Stimulated activated CD8-positive, alpha-beta memory T cell treated with anti-CD3 and anti-CD28 coated beads, Interleukin-4, amount 100 ng/mL, for 4 hours (primary cell): ENCODE measurements around the gene C18orf32.
"Not testable (repeated sequence)": the region's sequence is repeated elsewhere in the genome, so short reads cannot be mapped to it uniquely, and the experiment has no call there.

ENCODE experiments used
- DNase-seq, 2 donors: peaks; one replicate each; pipeline ENCODE4 v3.0.0-alpha.2; 2020; ENCODE audit warnings: low read depth in 2 of 2, low spot score in 1 of 2

C18orf32 gene

GRCh38 chr18:49503931-49504330 lies 16.9 kb upstream of the C18orf32 start:
- no peak for DNase-seq

DNA sequence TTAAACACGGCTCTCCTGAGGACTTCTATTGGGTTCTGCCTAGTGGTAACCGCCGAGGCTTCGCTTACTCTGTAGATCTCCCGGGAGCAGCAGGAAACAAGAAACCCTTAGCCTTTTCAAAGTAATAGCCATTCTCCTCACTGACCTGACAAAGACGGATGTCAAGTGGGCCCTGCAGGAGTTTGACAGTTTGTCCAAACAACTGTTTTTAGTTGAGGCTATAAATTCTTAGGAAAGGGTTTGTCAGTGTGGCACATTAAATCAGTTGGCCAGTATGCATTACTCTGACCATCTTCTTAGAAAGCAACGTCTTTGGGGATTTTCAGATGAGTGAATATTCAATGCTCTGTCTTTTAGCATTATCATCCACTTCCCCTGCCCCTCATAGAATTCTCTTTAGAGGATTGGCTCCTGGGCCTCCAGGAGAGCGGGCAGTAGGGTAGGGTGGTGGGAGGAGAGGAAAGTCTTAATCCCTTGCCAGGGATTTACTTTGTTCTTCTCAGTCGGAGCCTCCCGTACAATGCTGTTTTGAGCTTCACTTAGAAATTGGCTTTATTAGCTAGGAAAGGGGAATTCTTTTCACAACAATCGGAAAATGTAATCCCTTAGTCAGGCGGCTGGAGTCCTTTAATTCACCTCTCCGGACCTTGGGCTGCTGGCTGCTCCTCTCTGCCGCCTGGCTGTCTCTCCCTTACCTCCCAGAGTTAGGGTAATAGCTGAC lies 13.3 kb upstream of the C18orf32 start:
- no peak for DNase-seq

- DNase-seq = no peak
Measured at GRCh38 chr18:49499046-49499637, 12.1 kb upstream of the C18orf32 start.

- no peak for DNase-seq
Measured at GRCh38 chr18:49495480-49495879, 8.4 kb upstream of the C18orf32 start.

DNA sequence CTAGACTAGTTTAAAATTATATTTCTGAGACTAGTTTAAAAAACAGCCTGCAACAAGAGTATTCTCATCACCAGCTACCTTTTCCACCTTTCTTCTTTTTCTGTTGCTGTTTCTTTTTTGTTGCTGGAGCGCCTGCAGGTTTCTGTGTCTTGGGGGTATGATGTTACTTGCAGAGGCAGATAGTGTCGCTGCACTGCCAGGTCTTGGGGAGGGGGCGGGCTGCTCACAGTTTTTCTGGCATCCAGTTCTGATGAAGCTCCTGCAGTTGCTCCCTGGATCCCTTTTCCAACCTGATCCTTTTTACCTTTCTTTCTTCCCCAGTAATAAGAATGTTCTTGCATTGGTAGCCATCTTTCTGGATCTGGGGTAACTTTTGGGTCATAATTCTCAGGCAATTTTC lies 8.0 kb upstream of the C18orf32 start:
- DNase-seq = no peak

DNA sequence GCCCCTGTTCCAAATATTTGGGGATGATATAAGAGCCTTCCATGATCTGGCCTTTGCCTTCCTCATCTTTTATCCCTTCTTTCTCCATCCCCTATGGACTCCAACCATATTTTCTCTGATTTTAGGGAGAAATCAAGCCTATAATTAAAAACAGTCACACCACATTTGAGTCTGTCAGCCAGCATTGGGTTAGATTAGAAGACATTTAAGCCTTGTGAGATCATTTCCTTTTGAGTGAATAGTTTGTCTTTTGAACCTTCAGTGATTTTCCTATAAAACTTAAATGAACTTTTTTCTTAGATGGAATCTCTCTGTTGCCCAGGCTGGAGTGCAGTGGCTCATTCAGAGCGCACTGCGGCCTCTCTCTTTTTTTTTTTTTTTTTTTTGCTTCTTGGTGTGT lies 7.6 kb upstream of the C18orf32 start:
- no peak for DNase-seq

DNA sequence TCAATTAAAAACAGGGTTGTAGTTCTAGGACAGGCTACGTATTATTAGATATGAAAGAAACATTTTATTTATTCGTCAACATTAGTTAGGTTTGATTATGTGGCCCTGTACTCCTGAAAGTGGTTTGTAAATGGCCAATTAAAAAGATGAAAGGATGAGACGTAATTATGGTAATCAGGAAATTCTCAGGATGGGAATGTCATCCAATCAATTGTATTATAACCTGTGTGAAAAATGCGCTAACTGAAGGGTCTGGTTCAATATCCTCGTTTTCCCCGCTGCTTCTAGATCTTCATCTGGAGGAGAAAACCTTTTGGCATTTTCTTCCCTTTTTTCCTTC lies 5.6 kb upstream of the C18orf32 start:
- DNase-seq = no peak

DNA sequence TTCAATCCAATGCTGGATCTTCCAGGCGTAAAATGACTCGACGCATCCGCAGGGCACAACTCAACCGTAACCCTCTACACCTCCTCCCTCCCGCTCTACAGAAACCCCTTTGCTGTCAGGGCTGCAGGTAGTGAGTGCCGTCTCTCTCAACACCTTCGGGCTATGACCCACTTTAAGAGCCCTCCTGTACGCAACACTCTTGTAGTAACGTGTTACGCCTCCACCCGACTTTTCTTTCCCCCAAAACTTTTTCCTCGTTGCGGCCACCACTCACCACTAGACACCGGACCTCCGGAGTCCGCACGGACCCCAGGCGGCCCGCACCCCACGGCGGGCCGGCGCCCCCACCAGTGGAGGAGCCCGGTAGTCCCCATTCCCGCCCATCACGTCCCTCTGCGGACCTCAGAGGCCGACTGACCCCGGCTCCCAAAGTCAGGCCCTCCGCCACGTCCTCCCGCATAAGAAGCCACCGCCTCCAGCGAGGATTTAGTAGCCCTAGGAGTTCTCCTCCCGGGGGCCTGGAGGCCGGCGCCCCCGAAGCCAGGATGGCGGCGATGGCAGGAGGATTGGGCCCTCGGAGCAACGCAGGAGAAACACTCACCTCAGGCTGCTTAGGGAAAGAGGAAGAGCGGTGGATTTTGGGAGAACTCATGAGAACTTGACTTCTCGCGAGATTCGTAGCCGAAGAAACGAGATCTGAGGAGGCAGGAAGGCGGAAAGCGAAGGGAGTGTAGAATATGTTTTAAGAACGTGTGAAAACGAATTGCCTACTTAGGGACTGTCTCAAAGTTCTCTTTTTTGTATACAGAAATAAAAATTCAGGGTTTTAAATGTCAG lies 5.0 kb upstream of the C18orf32 start, which contains the start of gene RPL17:
Gene RPL17, minus strand, starts transcription at position 609 of the 837 bp plus-strand sequence.
- DNase-seq = peak; percentile 63 to 68

GRCh38 chr18:49491534-49491856 lies 4.5 kb upstream of the C18orf32 start:
- no peak for DNase-seq

GRCh38 chr18:49490246-49490762 lies 3.3 kb upstream of the C18orf32 start:
- DNase-seq = no peak

GRCh38 chr18:49487711-49488310 lies 777 bp upstream of the C18orf32 start:
- DNase-seq = no peak

DNA sequence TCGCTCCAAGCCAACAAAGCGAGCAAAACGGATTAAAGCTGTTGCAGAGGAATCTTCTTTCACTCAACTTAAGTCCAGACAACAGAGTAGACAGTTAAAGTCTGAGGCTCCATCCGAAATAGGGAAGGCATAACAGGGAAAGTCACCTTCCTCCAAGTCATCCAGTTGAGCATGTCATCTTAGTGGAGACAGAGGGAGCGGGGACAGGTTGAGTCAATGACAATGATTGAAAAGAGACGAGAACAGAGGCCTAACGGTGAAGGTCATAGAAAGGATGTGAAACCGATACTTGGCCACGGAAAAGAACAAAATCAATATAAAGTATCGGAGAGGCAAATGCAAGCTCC lies 455 bp downstream of the C18orf32 start:
- DNase-seq = no peak

DNA sequence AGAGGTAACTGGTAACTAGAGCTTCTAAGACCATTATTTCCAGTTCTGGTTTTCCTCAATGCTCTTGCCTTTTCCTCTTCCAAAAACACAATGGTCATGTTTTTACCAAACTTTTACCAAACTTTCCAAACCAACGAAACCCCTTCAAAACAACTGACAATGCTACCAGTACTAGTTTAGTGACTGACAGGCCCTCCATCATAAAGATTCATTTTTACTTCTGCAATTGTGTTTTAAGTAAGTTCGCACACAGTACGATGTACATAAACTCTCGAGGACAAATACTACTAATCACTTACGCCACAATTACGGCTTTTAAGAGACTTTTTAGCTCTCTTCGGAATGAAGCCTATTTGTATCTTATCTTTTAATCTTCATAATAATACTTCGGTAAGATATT lies 900 bp downstream of the C18orf32 start:
- no peak for DNase-seq

DNA sequence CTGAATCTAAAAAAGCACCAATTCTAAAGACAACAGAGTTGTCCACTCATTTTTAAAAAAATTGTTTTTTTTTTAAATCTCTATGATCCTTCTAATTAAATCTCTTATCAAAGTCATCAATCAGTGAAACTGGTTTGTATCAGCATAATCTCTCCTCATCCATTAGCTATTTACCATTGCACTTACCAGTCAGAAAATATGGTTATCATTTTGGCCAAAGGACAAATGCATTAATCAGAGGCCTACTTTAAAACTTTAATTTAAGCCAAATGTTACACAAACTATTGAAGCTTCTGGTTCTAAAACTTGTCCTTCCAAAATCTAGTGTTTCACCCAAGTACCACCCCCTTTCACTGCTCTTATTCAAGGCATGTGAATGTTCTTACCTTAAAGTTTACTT lies 3.8 kb downstream of the C18orf32 start:
- DNase-seq = no peak

DNA sequence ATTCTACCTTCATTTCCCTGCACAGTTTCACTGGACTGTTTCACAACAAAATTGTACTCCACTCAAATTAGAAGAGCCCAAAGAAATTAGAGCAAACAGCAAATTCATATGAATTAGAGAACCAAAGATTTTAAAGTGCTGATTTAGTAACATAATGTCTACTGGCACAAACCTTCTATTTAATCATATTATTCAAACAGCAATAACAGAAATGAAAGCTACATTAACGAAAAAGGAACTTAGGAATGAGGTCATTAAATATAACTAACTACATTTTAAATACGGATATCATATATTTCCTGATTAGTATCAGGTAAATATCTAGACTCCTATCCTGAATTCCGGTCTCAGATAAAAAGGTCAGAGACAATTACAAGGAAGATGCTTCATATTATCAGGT lies 5.1 kb downstream of the C18orf32 start:
- no peak for DNase-seq

DNA sequence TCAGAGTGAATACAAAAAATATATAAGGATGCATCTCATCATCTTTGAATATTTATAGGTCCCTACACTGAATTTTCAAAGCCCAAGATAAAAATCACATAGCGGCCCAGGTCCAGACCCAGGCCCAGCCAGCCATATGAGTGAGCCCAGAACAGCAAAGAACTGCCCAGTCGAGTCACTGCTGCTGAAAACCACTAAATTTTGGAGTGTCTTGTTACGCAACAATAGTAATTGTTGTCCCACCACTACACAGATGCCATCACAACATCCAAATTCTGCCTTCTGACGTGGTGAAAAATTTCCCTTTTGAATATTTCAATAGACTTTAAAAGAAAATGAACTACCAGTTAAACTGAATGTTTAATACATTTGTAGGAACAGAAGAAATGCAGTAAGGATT lies 5.7 kb downstream of the C18orf32 start:
- DNase-seq = no peak

GRCh38 chr18:49479381-49480137 lies 7.5 kb downstream of the C18orf32 start:
- DNase-seq = no peak

DNA sequence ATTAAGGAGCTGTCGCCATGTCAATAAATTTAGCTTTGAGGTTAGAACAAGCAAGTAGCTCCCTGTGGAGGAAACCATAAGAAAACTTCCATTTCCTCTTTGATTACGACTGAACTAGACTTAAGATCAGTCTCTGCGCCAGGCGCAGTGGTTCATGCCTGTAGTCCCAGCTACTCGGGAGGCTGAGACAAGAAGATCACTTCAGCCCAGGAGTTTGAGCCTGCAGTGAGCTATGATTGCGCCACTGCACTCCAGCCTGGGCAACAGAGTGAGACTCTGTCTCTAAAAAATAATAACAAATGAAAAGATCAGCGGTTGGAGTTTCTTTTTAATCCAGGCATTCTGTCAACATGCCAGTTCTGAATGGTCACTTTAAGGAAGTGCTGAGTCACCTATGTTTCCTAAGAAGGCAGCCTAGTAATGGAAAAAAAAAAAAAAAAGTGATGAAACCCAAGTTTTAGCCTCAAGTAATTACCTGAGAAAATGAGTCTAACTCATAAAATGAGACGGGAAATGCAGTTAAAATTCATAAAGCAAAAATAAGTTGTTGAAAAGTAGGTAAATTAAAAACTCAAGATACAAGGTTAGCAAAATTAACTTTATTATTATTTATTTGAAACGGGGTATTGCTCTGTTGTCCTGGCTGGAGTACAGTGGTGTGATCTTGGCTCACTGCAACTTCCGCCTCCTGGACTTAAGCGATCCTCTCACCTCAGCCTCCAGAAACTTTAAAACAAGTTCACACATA lies 10.2 kb downstream of the C18orf32 start:
- no peak for DNase-seq

DNA sequence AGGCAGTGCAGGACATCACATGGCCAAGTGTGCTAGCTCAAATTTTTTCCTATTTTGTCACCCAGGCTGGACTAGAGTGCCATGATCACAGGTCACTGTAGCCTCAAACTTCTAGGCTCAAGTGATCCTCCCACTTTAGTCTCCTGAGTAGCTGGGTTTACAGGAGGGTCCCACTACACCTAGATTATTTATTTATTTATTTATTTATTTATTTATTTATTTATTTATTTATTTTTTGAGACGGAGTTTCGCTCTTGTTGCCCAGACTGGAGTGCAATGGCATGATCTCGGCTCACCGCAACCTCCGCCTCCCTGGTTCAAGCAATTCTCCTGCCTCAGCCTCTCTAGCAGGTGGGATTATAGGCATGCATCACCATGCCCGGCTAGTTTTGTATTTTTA lies 12.1 kb downstream of the C18orf32 start:
- DNase-seq = not testable (repeated sequence)

- DNase-seq = no peak
Measured at GRCh38 chr18:49473721-49474120, 13.3 kb downstream of the C18orf32 start.
